ENCODE data around the gene PRKCE. TPM values are rescaled to one million over a fixed set of nuclear protein-coding genes. Genes with fewer than 3 reads are reported as not detected.

The PRKCE gene
- total RNA-seq, 1 experiment from 2014 or later: 1.3 TPM

DNA sequence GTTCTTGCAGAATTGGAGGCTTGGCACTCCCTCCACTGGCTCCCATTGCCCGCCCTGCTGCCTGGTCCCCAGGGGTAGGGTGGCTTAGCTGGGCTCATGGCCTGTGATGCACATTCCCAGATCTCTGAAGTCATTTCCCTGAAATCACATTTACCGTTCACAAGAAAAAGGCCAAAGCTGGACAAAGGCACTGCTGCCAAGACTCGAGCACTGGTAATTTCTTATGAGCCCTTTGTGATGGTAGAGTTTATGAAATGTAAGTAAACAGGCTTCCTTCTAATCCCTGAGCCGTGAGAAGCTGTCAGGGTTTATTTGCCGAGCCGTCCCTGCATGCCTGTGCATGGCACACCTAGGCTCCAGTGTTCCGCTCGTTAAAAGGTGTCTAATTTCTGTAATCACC is 398.6 kb downstream of the PRKCE start:
- no CpG with 5 or more reads among the region's 8 CpGs for WGBS (ENCODE audit: extremely low coverage, insufficient read length, low lambda C conversion rate)
- Mint-ChIP-seq H3K4me1 (peaks cover 0 to 3% of the 10 kb centered on the region in 2 experiments; a peak in 2 of 4 replicates), H3K27ac (no peak overlapping the region), H3K36me3 (ENCODE audit: insufficient read depth in 1 of 3, low read depth in 3 of 3) (no peaks in the 10 kb centered on the region; a peak in 1 of 7 replicates), H3K27me3 (ENCODE audit: low read depth) (peaks cover 1% of the 10 kb centered on the region; the same call in 1 of the 2 replicates), H3K9me3 (no peaks in the 10 kb centered on the region; a peak in 2 of 5 replicates), H3K4me3 (no peak overlapping the region)
- Histone ChIP-seq H4K8ac (replicated peaks; ENCODE audit: insufficient read length, low read depth, low read length) (no peak overlapping the region), H3K56ac (ENCODE audit: insufficient read length, low read depth, low read length) (no peak overlapping the region), H3K18ac (ENCODE audit: insufficient read length, low read depth, low read length) (no peak overlapping the region), H3K23ac (ENCODE audit: insufficient read length, low read depth, low read length) (no peak overlapping the region), H3K79me1 (ENCODE audit: insufficient read depth, low read depth, low read length, poor library complexity, severe bottlenecking) (no peaks in the 10 kb centered on the region), H3K9me3 (ENCODE audit: control insufficient read depth, low read depth, low read length) (no peaks in the 10 kb centered on the region), H2BK120ac (ENCODE audit: low read depth, low read length, poor library complexity, severe bottlenecking) (no peak overlapping the region), H3K4me2 (ENCODE audit: insufficient read depth, insufficient read length, low read length) (no peak overlapping the region), H2AK5ac (ENCODE audit: insufficient read length, low read length) (no peak overlapping the region), H2BK12ac (ENCODE audit: insufficient read length, low read depth, low read length) (no peak overlapping the region), H3K79me2 (ENCODE audit: insufficient read depth, low read length) (no peaks in the 10 kb centered on the region), H4K5ac (ENCODE audit: insufficient read length, low read depth, low read length) (no peak overlapping the region), H3K9ac (ENCODE audit: extremely low read depth, insufficient read length, low read length) (no peak overlapping the region), H2AFZ (ENCODE audit: low read length) (no peak overlapping the region), H3K4ac (ENCODE audit: low read depth, low read length) (no peak overlapping the region), H2BK5ac (ENCODE audit: insufficient read length, low read length) (no peak overlapping the region), H3K4me1 (ENCODE audit: insufficient read depth, low read length) (no peaks in the 10 kb centered on the region), H3K27ac (ENCODE audit: insufficient read length, low read depth, low read length) (no peak overlapping the region), H4K20me1 (ENCODE audit: control insufficient read depth, insufficient read depth, insufficient read length) (no peaks in the 10 kb centered on the region), H2BK20ac (ENCODE audit: low read depth, low read length, poor library complexity, severe bottlenecking) (no peak overlapping the region), H3K23me2 (ENCODE audit: insufficient read length, low read depth, low read length, poor library complexity, severe bottlenecking) (no peaks in the 10 kb centered on the region), H3K27me3 (ENCODE audit: insufficient read depth, low read length) (no peaks in the 10 kb centered on the region), H2BK15ac (ENCODE audit: low read depth, low read length) (no peak overlapping the region), H4K91ac (ENCODE audit: insufficient read length, low read depth, low read length) (no peak overlapping the region), H3K14ac (ENCODE audit: insufficient read depth, low read length) (no peak overlapping the region), H3T11ph (ENCODE audit: low read length) (no peak overlapping the region)
- TF ChIP-seq, protein P1, sequence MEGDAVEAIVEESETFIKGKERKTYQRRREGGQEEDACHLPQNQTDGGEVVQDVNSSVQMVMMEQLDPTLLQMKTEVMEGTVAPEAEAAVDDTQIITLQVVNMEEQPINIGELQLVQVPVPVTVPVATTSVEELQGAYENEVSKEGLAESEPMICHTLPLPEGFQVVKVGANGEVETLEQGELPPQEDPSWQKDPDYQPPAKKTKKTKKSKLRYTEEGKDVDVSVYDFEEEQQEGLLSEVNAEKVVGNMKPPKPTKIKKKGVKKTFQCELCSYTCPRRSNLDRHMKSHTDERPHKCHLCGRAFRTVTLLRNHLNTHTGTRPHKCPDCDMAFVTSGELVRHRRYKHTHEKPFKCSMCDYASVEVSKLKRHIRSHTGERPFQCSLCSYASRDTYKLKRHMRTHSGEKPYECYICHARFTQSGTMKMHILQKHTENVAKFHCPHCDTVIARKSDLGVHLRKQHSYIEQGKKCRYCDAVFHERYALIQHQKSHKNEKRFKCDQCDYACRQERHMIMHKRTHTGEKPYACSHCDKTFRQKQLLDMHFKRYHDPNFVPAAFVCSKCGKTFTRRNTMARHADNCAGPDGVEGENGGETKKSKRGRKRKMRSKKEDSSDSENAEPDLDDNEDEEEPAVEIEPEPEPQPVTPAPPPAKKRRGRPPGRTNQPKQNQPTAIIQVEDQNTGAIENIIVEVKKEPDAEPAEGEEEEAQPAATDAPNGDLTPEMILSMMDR (conservative IDR thresholded peaks at IDR 0.05): no peak
- DNase-seq: no peak
